ENCODE results near the gene CYB561D2. TPM values are rescaled to one million over a fixed set of nuclear protein-coding genes. Genes with fewer than 3 reads are reported as not detected.

The CYB561D2 gene
- total RNA-seq, 3 donors from 2014 or later: 23.6 to 30.1 (median 28.8) TPM

GRCh38 chr3:50314342-50314741 lies 36.3 kb upstream of the CYB561D2 start:
- H3K4me1 ChIP-seq: peaks cover 9 to 22% of the 10 kb centered on the region in 2 donors

GRCh38 chr3:50314816-50315215 lies 35.8 kb upstream of the CYB561D2 start:
- peaks cover 14 to 26% of the 10 kb centered on the region in 2 donors for H3K4me1 ChIP-seq
- TF ChIP-seq POLR2AphosphoS5 (IDR thresholded peaks at IDR 0.05): no peak
- TF ChIP-seq POLR2A (IDR thresholded peaks at IDR 0.05): no peak
- no peak for TF ChIP-seq CTCF (IDR thresholded peaks at IDR 0.05)
- DNase-seq (ENCODE audit: low spot score in 2 of 2): no peak
- intact Hi-C loops (cut with DNase I; ENCODE audit: low total_unique reads): no loop called here
- H3K27ac ChIP-seq: peak overlapping the region; percentile 48 to 94
- no peaks in the 10 kb centered on the region for H3K9me3 ChIP-seq
- H3K27me3 ChIP-seq: no peaks in the 10 kb centered on the region
- no peaks in the 10 kb centered on the region for H3K36me3 ChIP-seq
- H3K4me3 ChIP-seq: no peak overlapping the region

More at GRCh38 chr3:50314342-50314741, 36.3 kb upstream of the CYB561D2 start:
- no peak for TF ChIP-seq POLR2AphosphoS5 (IDR thresholded peaks at IDR 0.05)
- TF ChIP-seq CTCF (IDR thresholded peaks at IDR 0.05): no peak
- TF ChIP-seq POLR2A (IDR thresholded peaks at IDR 0.05): no peak
- Histone ChIP-seq H3K27ac (peak overlapping the region; percentile 48 to 94), H3K36me3 (no peaks in the 10 kb centered on the region), H3K27me3 (no peaks in the 10 kb centered on the region), H3K9me3 (no peaks in the 10 kb centered on the region), H3K4me3 (no peak overlapping the region)
- no peak for DNase-seq (ENCODE audit: low spot score in 2 of 2)
- intact Hi-C loops (cut with DNase I; ENCODE audit: low total_unique reads): no loop called here

GRCh38 chr3:50316657-50317242 lies 33.9 kb upstream of the CYB561D2 start:
- H3K27ac ChIP-seq: peak overlapping the region; percentile 94
- peak overlapping the region in 1 of 3 donors; percentile 85 for H3K4me3 ChIP-seq
- peak; percentile 88 to 90 for DNase-seq (ENCODE audit: low spot score in 2 of 2)
- H3K36me3 ChIP-seq: no peaks in the 10 kb centered on the region
- no peaks in the 10 kb centered on the region for H3K27me3 ChIP-seq
- TF ChIP-seq POLR2A (IDR thresholded peaks at IDR 0.05): no peak
- peak in 1 of 3 donors; percentile 44 for TF ChIP-seq POLR2AphosphoS5 (IDR thresholded peaks at IDR 0.05)
- intact Hi-C loops (cut with DNase I; ENCODE audit: low total_unique reads): no loop called here
- H3K4me1 ChIP-seq: peaks cover 18 to 33% of the 10 kb centered on the region in 2 donors
- H3K9me3 ChIP-seq: no peaks in the 10 kb centered on the region

- TF ChIP-seq POLR2AphosphoS5 (IDR thresholded peaks at IDR 0.05) (no peak), POLR2A (IDR thresholded peaks at IDR 0.05) (no peak), CTCF (IDR thresholded peaks at IDR 0.05) (no peak)
- H3K27ac ChIP-seq: peak overlapping the region; percentile 94
- no peaks in the 10 kb centered on the region for H3K27me3 ChIP-seq
- H3K4me1 ChIP-seq: peaks cover 18 to 39% of the 10 kb centered on the region in 2 donors
- intact Hi-C loops (cut with DNase I; ENCODE audit: low total_unique reads): no loop called here
- H3K9me3 ChIP-seq: no peaks in the 10 kb centered on the region
- DNase-seq (ENCODE audit: low spot score in 2 of 2): no peak
- H3K4me3 ChIP-seq: peak overlapping the region in 1 of 3 donors; percentile 85
- H3K36me3 ChIP-seq: no peaks in the 10 kb centered on the region
These were observed 33.4 kb upstream of the CYB561D2 start for GRCh38 chr3:50317300-50317699.

- H3K4me1 ChIP-seq: peaks cover 18 to 45% of the 10 kb centered on the region in 2 donors
- no peaks in the 10 kb centered on the region for H3K9me3 ChIP-seq
- no peaks in the 10 kb centered on the region for H3K36me3 ChIP-seq
- peak overlapping the region; percentile 94 for H3K27ac ChIP-seq
- no peak for TF ChIP-seq POLR2A (IDR thresholded peaks at IDR 0.05)
- no peak for TF ChIP-seq CTCF (IDR thresholded peaks at IDR 0.05)
- no peak for TF ChIP-seq POLR2AphosphoS5 (IDR thresholded peaks at IDR 0.05)
- H3K4me3 ChIP-seq: peak overlapping the region in 2 of 3 donors; percentile 54 to 85
- no peaks in the 10 kb centered on the region for H3K27me3 ChIP-seq
- intact Hi-C loops (cut with DNase I; ENCODE audit: low total_unique reads): no loop called here
- no peak for DNase-seq (ENCODE audit: low spot score in 2 of 2)
These were observed 32.5 kb upstream of the CYB561D2 start for GRCh38 chr3:50318163-50318562.

Data from breast epithelium (tissue), 4 donors.